T-helper 2 cell treated with Interferon-gamma antibody and Interleukin-4, amounts not matched to agents 5 μg/mL and 100 μg/mL, for 36 hours (primary cell): ENCODE data around the gene TMEM131.

Source experiments
- DNase-seq: peaks from one replicate; pipeline ENCODE4 v3.0.0; 2021; ENCODE audit warnings: low spot score
- H3K27ac Mint-ChIP-seq: one replicate; pipeline ENCODE4 v1.8.0; 2021; ENCODE audit warnings: mild to moderate bottlenecking, mixed read lengths
- H3K27me3 Mint-ChIP-seq: one replicate; pipeline ENCODE4 v1.8.0; 2021; ENCODE audit warnings: low read depth, mixed read lengths
- H3K36me3 Mint-ChIP-seq: one replicate; pipeline ENCODE4 v1.8.0; 2021; ENCODE audit warnings: low read depth, mixed read lengths
- H3K4me1 Mint-ChIP-seq: one replicate; pipeline ENCODE4 v1.8.0; 2021; ENCODE audit warnings: low read depth, mixed read lengths
- H3K4me3 Mint-ChIP-seq: one replicate; pipeline ENCODE4 v1.8.0; 2022; ENCODE audit warnings: mild to moderate bottlenecking, moderate library complexity, mixed read lengths
- H3K9me3 Mint-ChIP-seq: one replicate; pipeline ENCODE4 v1.8.0; 2021; ENCODE audit warnings: mixed read lengths

TMEM131 gene

GRCh38 chr2:97733341-97734035 is 262.3 kb downstream of the TMEM131 start:
- no peaks in the 10 kb centered on the region for H3K27me3 Mint-ChIP-seq
- no peak for DNase-seq
- no peak overlapping the region for H3K4me3 Mint-ChIP-seq
- no peak overlapping the region for H3K27ac Mint-ChIP-seq
- peaks cover 67% of the 10 kb centered on the region for H3K36me3 Mint-ChIP-seq
- H3K4me1 Mint-ChIP-seq = peaks cover 4% of the 10 kb centered on the region
- H3K9me3 Mint-ChIP-seq = peaks cover 15% of the 10 kb centered on the region

GRCh38 chr2:97732436-97733340 is 263.1 kb downstream of the TMEM131 start:
- Mint-ChIP-seq H3K4me1 (peaks cover 4% of the 10 kb centered on the region), H3K4me3 (no peak overlapping the region), H3K27ac (no peak overlapping the region), H3K9me3 (peaks cover 20% of the 10 kb centered on the region), H3K36me3 (peaks cover 69% of the 10 kb centered on the region), H3K27me3 (no peaks in the 10 kb centered on the region)
- DNase-seq = no peak

- Mint-ChIP-seq H3K27ac (peak overlapping the region; percentile 19), H3K4me1 (peaks cover 7% of the 10 kb centered on the region), H3K9me3 (peaks cover 20% of the 10 kb centered on the region), H3K4me3 (no peak overlapping the region), H3K27me3 (no peaks in the 10 kb centered on the region), H3K36me3 (peaks cover 75% of the 10 kb centered on the region)
- no peak for DNase-seq
Measured at GRCh38 chr2:97731274-97732020, 264.3 kb downstream of the TMEM131 start.

GRCh38 chr2:97730245-97730644 is 265.5 kb downstream of the TMEM131 start:
- DNase-seq = no peak
- Mint-ChIP-seq H3K4me3 (no peak overlapping the region), H3K36me3 (peaks cover 83% of the 10 kb centered on the region), H3K27me3 (no peaks in the 10 kb centered on the region), H3K9me3 (peaks cover 20% of the 10 kb centered on the region), H3K4me1 (peaks cover 7% of the 10 kb centered on the region), H3K27ac (no peak overlapping the region)

DNA sequence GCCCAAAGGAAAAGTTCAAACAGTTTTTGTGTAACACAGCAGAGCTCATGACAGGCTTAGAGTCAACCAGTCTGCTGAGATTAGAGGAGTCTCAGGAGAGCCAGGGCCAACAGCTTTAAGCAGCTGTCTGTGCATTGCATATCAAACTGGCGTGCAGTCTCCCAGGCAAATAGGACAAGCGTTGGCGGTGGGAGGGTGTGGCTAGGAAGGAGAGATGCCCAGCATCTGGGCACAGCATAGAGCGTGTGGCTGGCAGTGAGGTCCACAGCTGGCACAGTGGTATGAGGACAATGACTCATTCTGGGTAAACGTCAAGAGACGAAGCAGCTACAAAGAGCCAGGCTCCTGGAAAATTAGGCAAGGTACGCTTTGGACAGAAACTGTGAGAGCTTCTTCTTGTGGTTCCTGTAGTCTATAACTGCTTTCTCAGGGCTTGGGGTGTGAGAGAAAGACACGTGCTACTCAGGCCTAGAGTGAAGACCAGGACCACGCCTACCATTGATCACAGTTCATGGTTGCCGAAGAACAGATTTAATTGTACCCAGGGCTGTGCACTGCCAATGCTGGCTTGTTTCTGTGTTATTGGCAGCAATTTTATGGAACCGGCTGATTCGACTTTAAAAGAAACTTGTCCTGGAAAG is 267.5 kb downstream of the TMEM131 start:
- Mint-ChIP-seq H3K9me3 (peaks cover 20% of the 10 kb centered on the region), H3K4me1 (peaks cover 7% of the 10 kb centered on the region), H3K27me3 (no peaks in the 10 kb centered on the region), H3K27ac (no peak overlapping the region), H3K4me3 (no peak overlapping the region), H3K36me3 (peaks cover 87% of the 10 kb centered on the region)
- no peak for DNase-seq

DNA sequence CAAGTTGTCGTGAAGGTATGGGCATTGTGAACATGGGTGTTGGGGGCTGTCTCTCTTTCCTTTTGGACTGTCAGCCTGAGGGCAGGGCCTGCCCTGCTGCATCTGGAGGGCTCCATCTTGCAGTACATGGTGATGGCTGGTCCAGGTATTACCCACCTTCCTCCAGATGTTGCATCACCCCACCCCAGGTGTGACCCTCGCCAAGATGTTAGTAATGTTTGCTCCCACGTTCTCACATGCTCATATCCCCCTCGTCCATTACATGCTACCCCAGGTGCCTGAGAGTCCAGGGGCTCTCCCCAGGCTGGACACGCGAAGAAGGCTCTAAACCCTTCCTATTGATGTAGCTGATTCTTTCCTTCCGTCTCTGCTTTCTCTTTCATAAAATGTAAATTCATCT is 268.5 kb downstream of the TMEM131 start:
- no peak overlapping the region for H3K4me3 Mint-ChIP-seq

GRCh38 chr2:97726261-97727064 is 269.3 kb downstream of the TMEM131 start:
- Mint-ChIP-seq H3K27me3 (no peaks in the 10 kb centered on the region), H3K36me3 (peaks cover 86% of the 10 kb centered on the region), H3K4me3 (no peak overlapping the region), H3K4me1 (peaks cover 10% of the 10 kb centered on the region), H3K27ac (no peak overlapping the region), H3K9me3 (peaks cover 20% of the 10 kb centered on the region)
- no peak for DNase-seq

More for the DNA sequence above, 268.5 kb downstream of the TMEM131 start:
- no peak overlapping the region for H3K27ac Mint-ChIP-seq
- H3K9me3 Mint-ChIP-seq = peaks cover 20% of the 10 kb centered on the region
- H3K36me3 Mint-ChIP-seq = peaks cover 92% of the 10 kb centered on the region
- no peaks in the 10 kb centered on the region for H3K27me3 Mint-ChIP-seq
- DNase-seq = no peak
- peaks cover 10% of the 10 kb centered on the region for H3K4me1 Mint-ChIP-seq

GRCh38 chr2:97724946-97725688 is 270.6 kb downstream of the TMEM131 start:
- Mint-ChIP-seq H3K27me3 (no peaks in the 10 kb centered on the region), H3K9me3 (peaks cover 14% of the 10 kb centered on the region), H3K4me3 (no peak overlapping the region), H3K4me1 (peaks cover 18% of the 10 kb centered on the region), H3K36me3 (peaks cover 83% of the 10 kb centered on the region), H3K27ac (no peak overlapping the region)
- DNase-seq = no peak

DNA sequence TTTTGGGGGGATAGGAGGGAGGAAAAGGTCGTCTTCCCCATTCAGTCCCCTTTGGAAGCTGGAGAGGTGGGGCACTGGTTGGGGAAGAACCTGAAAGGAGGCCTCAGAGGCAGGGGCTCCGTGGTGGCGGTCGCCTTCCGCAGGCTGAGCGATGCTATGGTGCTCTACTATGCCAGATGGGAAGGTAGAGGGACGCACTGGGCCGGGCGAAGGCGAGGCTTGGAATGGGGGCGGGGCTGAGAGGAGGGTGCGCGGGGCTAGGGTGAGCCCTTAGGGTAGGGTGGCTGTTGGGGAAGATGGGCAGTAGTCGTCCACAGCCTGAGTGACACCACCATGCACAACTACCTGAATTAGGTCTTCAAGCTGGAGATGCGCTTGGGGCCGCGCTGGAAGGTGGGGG is 271.2 kb downstream of the TMEM131 start:
- H3K27ac Mint-ChIP-seq = no peak overlapping the region
- H3K4me1 Mint-ChIP-seq = peaks cover 24% of the 10 kb centered on the region
- no peak for DNase-seq
- peaks cover 10% of the 10 kb centered on the region for H3K9me3 Mint-ChIP-seq
- no peak overlapping the region for H3K4me3 Mint-ChIP-seq
- H3K36me3 Mint-ChIP-seq = peaks cover 83% of the 10 kb centered on the region
- H3K27me3 Mint-ChIP-seq = no peaks in the 10 kb centered on the region

DNA sequence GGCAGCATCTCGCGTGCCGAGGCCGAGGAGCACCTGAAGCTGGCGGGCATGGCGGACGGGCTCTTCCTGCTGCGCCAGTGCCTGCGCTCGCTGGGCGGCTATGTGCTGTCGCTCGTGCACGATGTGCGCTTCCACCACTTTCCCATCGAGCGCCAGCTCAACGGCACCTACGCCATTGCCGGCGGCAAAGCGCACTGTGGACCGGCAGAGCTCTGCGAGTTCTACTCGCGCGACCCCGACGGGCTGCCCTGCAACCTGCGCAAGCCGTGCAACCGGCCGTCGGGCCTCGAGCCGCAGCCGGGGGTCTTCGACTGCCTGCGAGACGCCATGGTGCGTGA is 271.7 kb downstream of the TMEM131 start:
- peaks cover 27% of the 10 kb centered on the region for H3K4me1 Mint-ChIP-seq
- H3K27ac Mint-ChIP-seq = no peak overlapping the region
- H3K4me3 Mint-ChIP-seq = no peak overlapping the region
- DNase-seq = no peak
- H3K27me3 Mint-ChIP-seq = no peaks in the 10 kb centered on the region
- peaks cover 82% of the 10 kb centered on the region for H3K36me3 Mint-ChIP-seq
- H3K9me3 Mint-ChIP-seq = peaks cover 5% of the 10 kb centered on the region

DNA sequence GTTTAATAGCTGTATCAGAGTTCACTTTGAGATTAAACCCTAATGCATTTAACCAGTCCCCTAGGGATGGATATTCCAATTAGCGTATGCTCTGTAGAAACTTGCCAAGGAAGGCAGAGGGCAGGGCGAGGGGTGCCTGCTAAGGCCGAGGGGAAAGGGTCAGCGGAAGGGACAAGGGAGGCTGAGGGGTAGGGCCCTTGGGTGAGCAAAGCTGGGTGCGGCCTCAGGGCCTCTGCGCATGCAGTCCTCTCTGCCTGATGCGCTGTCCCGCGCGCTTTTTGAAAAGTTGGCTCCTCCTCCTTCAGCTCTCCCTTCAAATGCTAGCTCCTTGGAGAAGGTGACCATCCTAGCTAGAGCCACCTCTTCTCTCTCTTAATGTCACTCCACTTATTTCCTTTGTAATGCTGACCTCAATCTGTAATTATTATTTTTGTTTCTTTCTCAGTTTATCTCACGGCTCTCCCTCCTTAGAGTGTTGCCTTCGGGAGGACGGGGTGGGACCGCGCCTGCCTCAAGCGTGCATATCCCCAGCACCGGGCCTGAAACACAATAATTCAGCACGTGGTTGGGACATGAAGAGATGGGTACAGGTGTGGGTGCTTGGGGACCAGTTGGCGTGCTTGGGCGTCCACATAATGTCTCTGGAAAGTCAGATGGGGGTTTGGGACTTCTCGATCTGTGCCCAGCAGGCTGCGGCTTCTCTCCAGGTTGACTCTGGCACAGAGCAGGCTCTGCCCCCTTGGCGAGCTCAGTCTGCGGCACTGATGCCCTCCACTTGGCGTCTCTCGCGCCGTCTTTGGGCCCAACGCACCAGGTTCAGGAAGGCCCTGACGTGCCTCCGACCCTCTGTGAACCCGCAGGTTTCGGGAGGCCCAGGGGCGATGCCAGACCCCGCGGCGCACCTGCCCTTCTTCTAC is 272.3 kb downstream of the TMEM131 start:
- Mint-ChIP-seq H3K36me3 (peaks cover 82% of the 10 kb centered on the region), H3K9me3 (peaks cover 5% of the 10 kb centered on the region), H3K27ac (no peak overlapping the region), H3K4me3 (no peak overlapping the region), H3K27me3 (no peaks in the 10 kb centered on the region), H3K4me1 (peaks cover 33% of the 10 kb centered on the region)
- no peak for DNase-seq

DNA sequence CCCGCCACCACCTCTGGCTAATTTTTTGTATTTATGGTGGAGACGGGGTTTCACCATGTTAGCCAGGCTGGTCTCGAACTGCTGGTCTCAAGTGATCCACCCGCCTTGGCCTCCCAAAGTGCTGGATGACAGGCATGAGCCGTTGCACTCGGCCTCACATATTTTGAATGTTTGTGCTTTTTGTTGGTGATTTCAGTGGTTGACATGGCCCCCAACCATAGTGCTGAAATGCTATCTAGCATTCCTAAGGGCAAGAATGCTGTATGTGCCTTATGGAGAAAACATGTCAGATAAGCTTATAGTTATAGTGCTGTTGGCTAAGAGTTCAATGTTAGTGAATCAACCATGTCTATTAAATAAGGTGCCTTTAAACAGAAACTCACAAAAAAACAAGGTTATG is 273.5 kb downstream of the TMEM131 start:
- DNase-seq = no peak
- peaks cover 37% of the 10 kb centered on the region for H3K4me1 Mint-ChIP-seq
- H3K36me3 Mint-ChIP-seq = peaks cover 79% of the 10 kb centered on the region
- no peak overlapping the region for H3K4me3 Mint-ChIP-seq
- H3K27me3 Mint-ChIP-seq = no peaks in the 10 kb centered on the region
- no peak overlapping the region for H3K27ac Mint-ChIP-seq
- no peaks in the 10 kb centered on the region for H3K9me3 Mint-ChIP-seq
